Activated naive CD8-positive, alpha-beta T cell treated with anti-CD3 and anti-CD28 coated beads, Interleukin-2, amount 50 U/mL, for 24 hours (primary cell): ENCODE results near the gene TCF25.
"Not testable (repeated sequence)": the region's sequence is repeated elsewhere in the genome, so short reads cannot be mapped to it uniquely, and the experiment has no call there.

Experiments
- ATAC-seq: fragments of 150-1000 bp; cut with Tn5 transposase; one replicate; pipeline ENCODE4 v1.10.0; 2021
- DNase-seq: peaks from one replicate; pipeline ENCODE4 v3.0.0; 2021
- H3K27ac Mint-ChIP-seq: one replicate; pipeline ENCODE4 v1.8.0; 2021; ENCODE audit warnings: mild to moderate bottlenecking, mixed read lengths
- H3K27me3 Mint-ChIP-seq: one replicate; pipeline ENCODE4 v1.8.0; 2021; ENCODE audit warnings: mixed read lengths
- H3K36me3 Mint-ChIP-seq: one replicate; pipeline ENCODE4 v1.8.0; 2021; ENCODE audit warnings: low read depth, mixed read lengths
- H3K4me1 Mint-ChIP-seq: one replicate; pipeline ENCODE4 v1.8.0; 2021; ENCODE audit warnings: mixed read lengths
- H3K4me3 Mint-ChIP-seq: one replicate; pipeline ENCODE4 v1.8.0; 2021; ENCODE audit warnings: mild to moderate bottlenecking, moderate library complexity, mixed read lengths
- H3K9me3 Mint-ChIP-seq: one replicate; pipeline ENCODE4 v1.8.0; 2021; ENCODE audit warnings: mixed read lengths

The TCF25 gene, protein sequence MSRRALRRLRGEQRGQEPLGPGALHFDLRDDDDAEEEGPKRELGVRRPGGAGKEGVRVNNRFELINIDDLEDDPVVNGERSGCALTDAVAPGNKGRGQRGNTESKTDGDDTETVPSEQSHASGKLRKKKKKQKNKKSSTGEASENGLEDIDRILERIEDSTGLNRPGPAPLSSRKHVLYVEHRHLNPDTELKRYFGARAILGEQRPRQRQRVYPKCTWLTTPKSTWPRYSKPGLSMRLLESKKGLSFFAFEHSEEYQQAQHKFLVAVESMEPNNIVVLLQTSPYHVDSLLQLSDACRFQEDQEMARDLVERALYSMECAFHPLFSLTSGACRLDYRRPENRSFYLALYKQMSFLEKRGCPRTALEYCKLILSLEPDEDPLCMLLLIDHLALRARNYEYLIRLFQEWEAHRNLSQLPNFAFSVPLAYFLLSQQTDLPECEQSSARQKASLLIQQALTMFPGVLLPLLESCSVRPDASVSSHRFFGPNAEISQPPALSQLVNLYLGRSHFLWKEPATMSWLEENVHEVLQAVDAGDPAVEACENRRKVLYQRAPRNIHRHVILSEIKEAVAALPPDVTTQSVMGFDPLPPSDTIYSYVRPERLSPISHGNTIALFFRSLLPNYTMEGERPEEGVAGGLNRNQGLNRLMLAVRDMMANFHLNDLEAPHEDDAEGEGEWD

DNA sequence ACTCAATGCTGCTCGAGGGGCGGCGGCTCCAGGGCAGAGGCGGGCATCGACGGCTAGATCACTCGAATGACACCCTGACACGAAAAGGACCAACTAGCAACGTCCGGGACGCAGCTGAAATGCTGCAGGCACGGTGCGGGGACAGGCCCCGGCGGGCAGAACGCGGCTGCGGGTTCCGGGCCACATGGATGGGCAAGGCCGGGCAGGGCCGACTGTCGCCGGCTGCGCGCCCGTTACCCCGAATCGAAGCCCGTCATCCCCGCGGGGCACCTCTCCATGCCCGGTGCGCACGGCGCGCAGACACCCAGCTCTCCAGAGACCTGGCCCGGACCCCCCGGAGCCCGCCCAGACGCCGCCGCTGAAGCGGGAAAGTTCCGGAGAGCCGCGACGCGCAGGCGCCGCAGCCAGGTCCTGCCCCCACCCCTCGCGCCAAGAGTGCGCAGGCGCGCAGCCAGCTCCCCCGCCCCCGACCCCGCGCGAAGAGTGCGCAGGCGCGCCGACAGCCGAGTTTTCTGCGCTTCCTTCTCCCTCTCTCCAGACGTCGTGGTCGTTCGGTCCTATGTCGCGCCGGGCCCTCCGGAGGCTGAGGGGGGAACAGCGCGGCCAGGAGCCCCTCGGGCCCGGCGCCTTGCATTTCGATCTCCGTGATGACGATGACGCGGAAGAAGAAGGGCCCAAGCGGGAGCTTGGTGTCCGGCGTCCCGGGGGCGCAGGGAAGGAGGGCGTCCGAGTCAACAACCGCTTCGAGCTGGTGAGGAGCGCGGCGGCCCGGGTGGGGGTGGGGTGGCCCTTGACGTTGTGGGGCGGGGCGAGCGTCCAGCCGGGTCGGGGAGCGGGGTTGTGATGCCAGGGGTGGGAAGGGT is at the start of gene TCF25:
Gene TCF25 (plus strand): TSS at position 484 of the 863 bp plus-strand sequence. CDS start 76 bp downstream, at position 560.
- H3K36me3 Mint-ChIP-seq: peaks cover 21% of the 10 kb centered on the region
- peak; percentile 92 for DNase-seq
- peaks cover 3% of the 10 kb centered on the region for H3K9me3 Mint-ChIP-seq
- peak; percentile 55 for ATAC-seq
- peak within 1 kb of the TSS; percentile 87 for H3K4me3 Mint-ChIP-seq
- peaks cover 19% of the 10 kb centered on the region for H3K4me1 Mint-ChIP-seq
- peak within 1 kb of the TSS; percentile 95 for H3K27ac Mint-ChIP-seq
- H3K27me3 Mint-ChIP-seq: no peaks in the 10 kb centered on the region

DNA sequence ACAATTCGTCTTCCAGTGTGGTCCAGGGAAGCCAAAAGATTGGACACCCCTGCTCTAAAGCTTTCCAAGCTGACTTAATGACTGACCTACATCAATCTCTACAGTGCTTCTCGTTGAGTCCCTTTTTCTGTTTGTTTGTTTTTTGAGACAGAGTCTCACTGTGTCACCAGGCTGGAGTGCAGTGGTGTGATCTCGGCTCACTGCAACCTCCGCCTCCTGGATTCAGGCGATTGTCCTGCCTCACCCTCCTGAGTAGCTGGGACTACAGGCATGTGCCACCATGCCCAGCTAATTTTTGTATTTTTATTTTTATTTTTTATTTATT is 49.6 kb upstream of the TCF25 start:
- H3K4me1 Mint-ChIP-seq: peaks cover 12% of the 10 kb centered on the region
- H3K36me3 Mint-ChIP-seq, H3K27ac Mint-ChIP-seq, H3K9me3 Mint-ChIP-seq, ATAC-seq, H3K4me3 Mint-ChIP-seq, DNase-seq, H3K27me3 Mint-ChIP-seq: not testable (repeated sequence)

DNA sequence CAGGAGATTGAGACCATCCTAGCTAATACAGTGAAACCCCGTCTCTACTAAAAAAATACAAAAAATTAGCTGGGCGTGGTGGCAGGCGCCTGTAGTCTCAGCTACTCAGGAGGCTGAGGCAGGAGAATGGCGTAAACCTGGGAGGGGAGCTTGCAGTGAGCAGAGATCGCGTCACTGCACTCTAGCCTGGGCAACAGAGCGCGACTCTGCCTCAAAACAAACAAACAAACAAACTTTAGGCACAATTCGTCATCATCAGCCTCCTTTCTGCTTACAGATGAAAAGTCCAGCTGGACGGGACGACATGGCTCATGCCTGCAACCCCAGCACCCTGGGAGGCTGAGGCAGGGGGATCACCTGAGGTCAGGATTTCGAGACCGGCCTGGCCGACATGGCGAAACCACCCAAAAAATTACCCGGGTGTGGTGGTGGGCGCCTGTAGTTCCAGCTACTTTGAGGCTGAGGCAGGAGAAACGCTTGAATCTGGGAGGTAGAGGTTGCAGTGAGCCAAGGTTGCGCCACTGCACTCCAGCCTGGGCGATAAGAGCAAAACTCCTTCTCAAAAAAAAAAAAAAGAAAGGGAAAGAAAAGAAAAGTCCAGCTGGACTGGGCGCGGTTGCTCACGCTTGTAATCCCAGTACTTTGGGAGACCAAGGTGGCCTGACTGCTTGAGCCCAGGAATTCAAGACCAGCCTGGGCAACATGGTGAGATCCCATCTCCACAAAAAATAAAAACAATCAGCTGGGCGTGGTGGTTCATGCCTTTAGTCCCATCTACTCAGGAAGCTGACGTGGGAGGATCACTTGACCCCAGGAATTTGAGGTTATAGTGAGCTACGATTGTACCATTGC is 46.6 kb upstream of the TCF25 start:
- Mint-ChIP-seq H3K27ac (no peak overlapping the region), H3K36me3 (no peaks in the 10 kb centered on the region), H3K27me3 (peaks cover 26% of the 10 kb centered on the region), H3K4me1 (peaks cover 5% of the 10 kb centered on the region), H3K9me3 (no peaks in the 10 kb centered on the region), H3K4me3 (no peak overlapping the region)
- ATAC-seq (no peak), DNase-seq (no peak)

DNA sequence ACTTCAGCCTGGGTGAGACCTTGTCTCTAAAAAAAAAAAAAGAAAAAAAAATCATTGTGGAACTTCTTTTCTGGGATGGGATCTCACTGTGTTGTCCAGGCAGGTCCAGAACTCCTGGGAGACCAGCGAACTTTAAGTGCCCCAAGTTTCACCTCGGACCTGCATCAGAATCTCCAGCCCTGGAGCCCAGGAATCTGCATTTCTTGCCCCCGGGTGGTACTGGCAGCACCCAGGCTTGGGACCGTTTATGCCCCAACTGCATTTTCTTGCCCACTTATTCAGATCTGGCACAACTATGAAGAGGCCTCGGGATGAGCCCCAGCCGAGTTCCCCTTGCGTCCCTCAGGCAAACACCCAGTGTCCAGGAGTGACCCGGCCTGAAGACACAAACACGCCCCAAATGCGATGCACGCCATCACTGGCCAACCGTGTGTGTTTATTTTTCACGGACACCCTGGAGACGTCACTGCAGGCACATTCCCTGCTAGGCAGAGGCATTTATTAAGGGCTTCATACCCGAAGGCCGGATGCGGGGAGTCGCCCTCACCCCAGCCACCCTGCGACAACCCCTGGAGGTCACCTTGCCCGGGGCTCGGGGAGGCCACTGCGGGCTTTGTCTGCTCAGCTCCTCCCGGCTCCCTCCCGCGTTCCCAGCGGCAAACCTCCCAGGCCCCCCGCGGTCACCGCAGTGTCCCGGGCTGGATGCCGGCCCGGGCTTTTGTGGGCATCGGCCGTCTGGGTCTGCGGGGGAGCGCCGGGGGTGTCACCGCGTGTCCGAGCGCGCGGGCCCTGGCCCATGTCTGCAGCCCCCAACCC is 45.8 kb upstream of the TCF25 start:
- Mint-ChIP-seq H3K27me3 (peaks cover 31% of the 10 kb centered on the region), H3K36me3 (no peaks in the 10 kb centered on the region), H3K4me3 (peak overlapping the region; percentile 57), H3K4me1 (peaks cover 5% of the 10 kb centered on the region), H3K27ac (no peak overlapping the region), H3K9me3 (no peaks in the 10 kb centered on the region)
- DNase-seq (no peak), ATAC-seq (no peak)

DNA sequence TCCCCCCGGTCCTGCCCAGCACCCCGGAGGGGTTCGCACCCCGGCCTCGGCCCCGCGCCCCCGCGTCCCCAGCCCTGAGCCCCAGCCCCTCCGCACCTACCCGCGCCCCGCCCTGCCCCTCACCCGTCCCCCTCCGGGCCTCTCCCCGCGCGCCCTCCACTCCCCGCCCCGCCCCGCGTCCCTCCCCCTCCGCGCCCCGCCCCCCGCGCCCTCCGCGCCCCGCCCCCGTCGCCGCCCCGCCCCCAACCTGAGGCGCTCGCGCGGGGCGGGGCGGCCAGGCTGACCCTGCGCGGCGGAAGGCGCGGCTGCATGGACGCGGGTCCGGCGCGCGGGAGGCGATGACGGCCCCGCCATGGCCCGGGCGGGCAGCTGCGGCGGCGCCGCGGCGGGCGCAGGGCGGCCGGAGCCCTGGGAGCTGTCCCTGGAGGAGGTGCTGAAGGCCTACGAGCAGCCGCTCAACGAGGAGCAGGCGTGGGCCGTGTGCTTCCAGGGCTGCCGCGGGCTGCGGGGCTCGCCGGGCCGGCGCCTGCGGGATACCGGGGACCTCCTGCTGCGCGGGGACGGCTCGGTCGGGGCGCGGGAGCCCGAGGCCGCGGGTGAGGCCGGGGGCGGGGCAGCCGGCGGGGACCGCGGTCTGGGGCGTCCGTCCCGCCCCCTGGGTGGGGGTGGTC is 45.1 kb upstream of the TCF25 start, which contains the start of gene SPIRE2:
Gene SPIRE2 (plus strand): TSS at position 277 of the 671 bp plus-strand sequence. CDS start 76 bp downstream, at position 353.
- ATAC-seq (peak; percentile 86), DNase-seq (peak; percentile 73)
- Mint-ChIP-seq H3K27me3 (peaks cover 32% of the 10 kb centered on the region), H3K36me3 (no peaks in the 10 kb centered on the region), H3K4me3 (peak within 1 kb of the TSS; percentile 59), H3K4me1 (peaks cover 5% of the 10 kb centered on the region), H3K9me3 (no peaks in the 10 kb centered on the region), H3K27ac (no peak within 1 kb of the TSS)

DNA sequence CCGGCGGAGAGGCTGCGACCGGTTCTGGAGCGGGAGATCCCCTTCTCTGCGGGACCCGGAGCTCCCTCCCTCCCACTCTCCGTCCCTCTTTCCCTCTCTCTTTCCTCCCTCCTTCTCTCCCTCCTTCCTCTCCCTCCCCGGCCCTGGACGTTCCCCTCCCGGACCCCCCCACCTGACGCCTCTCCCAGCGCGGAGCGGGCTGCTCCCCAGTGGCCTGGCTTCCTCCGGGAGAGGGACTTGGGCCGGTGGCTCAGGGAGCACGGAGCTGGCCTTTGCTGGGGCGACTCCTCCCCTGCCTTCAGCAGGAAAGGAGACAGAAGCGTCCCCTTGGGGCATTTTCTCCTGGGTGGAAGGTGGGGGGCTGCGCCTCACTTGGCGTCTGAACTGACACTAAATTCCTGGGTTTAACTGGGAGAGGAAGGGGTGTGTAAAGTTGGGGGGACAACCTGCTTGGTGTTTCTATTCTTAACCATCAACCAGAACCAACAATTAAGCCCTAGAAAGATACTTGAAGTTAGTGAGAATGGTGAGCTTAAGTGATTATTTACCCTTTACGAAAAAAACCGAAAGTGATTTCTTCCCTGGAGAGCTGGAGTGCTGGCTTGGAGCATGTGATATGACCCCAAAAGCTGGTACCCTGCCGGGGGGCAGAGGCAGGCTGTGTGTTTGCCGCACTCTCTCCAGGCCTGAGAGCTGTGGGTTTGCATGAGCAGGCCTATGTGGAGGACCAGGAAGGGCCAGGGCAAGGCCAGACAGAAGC is 44.3 kb upstream of the TCF25 start:
- Mint-ChIP-seq H3K27ac (no peak overlapping the region), H3K27me3 (peaks cover 32% of the 10 kb centered on the region), H3K4me1 (peaks cover 5% of the 10 kb centered on the region), H3K4me3 (peak overlapping the region; percentile 59), H3K9me3 (no peaks in the 10 kb centered on the region), H3K36me3 (no peaks in the 10 kb centered on the region)
- ATAC-seq: no peak
- no peak for DNase-seq

DNA sequence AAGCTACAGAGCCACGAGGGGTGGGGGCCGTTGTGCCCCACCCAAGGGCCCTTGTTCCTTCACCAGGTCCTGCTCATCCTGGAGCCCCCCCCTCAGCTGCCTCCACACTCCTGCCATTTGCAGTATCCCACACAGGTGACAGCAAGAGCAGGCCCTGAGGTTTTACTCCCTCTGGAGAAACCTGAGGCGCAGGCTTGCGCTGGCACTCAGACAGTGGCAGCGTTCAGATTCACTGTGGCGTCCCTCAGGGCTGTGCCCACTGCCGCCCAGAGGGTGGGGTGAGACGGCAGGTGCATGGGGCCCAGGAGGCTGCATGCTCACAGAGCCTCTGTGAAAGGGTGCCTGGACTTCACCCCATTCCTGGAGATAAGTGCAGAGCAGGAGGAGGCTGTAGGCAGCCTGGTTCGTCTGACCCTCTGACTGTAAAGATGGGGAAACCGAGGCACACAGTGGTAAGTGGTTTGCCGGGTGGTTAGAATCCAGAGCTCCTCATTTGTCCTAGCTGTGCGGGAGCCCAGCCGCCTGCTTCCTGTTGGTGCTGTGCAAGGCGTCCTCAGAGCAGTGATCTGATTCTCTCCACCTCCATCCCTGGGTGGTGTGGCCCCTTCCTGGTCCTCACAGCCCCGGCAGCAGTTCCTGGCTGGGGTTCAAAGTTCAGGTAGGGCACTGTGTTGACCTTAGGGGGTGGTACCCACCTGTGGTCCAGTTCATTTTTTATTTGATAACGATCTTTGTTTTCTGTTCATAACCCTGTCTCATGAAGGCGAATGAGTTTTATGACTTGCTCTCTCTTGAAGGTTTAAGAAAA is 43.6 kb upstream of the TCF25 start:
- ATAC-seq: no peak
- H3K27me3 Mint-ChIP-seq: peaks cover 32% of the 10 kb centered on the region
- no peaks in the 10 kb centered on the region for H3K9me3 Mint-ChIP-seq
- no peak for DNase-seq
- H3K4me1 Mint-ChIP-seq: peaks cover 5% of the 10 kb centered on the region
- no peak overlapping the region for H3K4me3 Mint-ChIP-seq
- no peaks in the 10 kb centered on the region for H3K36me3 Mint-ChIP-seq
- H3K27ac Mint-ChIP-seq: no peak overlapping the region

DNA sequence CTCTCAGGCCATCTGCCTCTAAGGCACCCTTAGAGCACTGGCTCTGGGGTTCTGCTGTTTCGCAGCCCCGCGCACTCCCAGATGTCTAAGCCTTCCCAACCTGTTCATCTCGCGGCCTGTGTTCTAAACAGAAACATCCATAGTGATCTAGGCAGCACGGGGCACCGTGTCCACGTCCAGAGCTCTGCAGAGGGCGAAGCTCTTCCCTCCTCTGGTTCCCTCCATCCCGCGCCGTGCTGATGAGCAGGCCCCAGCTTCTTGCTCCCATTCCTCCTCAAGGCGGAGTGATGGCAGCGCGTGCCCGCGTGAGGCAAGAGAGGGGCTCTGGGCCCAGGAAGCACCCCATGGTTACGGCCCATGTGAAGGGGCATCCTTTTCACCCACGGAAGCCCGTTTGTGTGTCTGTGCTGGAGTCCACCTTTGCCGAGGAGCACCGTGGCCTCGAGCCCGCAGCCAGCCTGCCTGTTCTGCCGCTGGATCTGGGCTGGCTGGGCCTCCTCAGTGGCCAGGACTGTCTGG is 41.5 kb upstream of the TCF25 start:
- ATAC-seq (no peak), DNase-seq (no peak)
- no peaks in the 10 kb centered on the region for H3K9me3 Mint-ChIP-seq
- H3K4me1 Mint-ChIP-seq: peaks cover 5% of the 10 kb centered on the region
- no peaks in the 10 kb centered on the region for H3K36me3 Mint-ChIP-seq
- no peak overlapping the region for H3K4me3 Mint-ChIP-seq
- peaks cover 30% of the 10 kb centered on the region for H3K27me3 Mint-ChIP-seq
- H3K27ac Mint-ChIP-seq: no peak overlapping the region

DNA sequence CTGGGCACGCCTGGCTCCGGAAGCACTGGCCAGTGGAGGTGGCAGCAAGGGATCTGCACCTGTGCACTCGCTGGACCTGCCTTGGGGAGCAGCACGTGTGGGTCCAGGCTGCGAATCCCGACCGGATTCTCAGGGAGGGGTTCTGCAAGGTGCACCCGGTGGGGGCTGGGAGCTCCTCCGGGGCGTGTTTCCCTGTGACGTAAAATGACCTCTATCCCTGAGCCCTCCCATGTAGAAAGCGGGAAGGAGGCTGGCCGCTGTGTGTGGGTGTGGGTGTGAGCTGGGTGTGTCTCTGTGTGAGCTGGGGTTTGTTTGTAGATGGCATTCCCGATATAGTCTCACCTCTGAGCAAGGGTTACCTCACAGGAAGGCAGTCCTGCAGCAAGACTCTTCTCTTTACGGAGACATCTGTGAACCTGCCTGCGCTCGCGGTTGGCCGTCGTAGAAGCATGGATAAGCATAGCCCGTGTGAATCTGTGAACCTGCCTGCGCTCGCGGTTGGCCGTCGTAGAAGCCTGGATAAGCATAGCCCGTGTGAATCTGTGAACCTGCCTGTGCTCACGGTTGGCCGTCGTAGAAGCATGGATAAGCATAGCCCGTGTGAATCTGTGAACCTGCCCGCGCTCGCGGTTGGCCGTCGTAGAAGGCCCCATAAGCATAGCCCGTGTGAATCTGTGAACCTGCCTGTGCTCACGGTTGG is 39.6 kb upstream of the TCF25 start:
- not testable (repeated sequence) for H3K27ac Mint-ChIP-seq, H3K36me3 Mint-ChIP-seq, H3K9me3 Mint-ChIP-seq, DNase-seq, H3K4me3 Mint-ChIP-seq, ATAC-seq
- Mint-ChIP-seq H3K27me3 (peaks cover 25% of the 10 kb centered on the region), H3K4me1 (peaks cover 16% of the 10 kb centered on the region)

DNA sequence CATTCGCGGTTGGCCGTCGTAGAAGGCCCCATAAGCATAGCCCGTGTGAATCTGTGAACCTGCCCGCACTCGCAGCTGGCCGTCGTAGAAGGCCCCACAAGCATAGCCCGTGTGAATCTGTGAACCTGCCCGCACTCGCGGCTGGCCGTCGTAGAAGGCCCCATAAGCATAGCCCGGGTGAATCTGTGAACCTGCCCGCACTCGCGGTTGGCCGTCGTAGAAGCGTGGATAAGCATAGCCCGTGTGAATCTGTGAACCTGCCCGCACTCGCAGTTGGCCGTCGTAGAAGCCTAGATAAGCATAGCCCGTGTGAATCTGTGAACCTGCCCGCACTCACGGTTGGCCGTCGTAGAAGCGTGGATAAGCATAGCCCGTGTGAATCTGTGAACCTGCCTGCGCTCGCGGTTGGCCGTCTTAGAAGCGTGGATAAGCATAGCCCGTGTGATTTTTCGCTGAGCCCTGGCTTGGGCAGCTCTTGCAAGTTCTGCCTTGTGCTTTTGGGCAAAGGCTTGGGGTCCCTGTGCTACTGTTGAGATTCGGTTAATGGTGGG is 38.5 kb upstream of the TCF25 start:
- not testable (repeated sequence) for H3K9me3 Mint-ChIP-seq, H3K4me3 Mint-ChIP-seq, H3K36me3 Mint-ChIP-seq, H3K27ac Mint-ChIP-seq, ATAC-seq, DNase-seq
- Mint-ChIP-seq H3K4me1 (peaks cover 14% of the 10 kb centered on the region), H3K27me3 (peaks cover 18% of the 10 kb centered on the region)

DNA sequence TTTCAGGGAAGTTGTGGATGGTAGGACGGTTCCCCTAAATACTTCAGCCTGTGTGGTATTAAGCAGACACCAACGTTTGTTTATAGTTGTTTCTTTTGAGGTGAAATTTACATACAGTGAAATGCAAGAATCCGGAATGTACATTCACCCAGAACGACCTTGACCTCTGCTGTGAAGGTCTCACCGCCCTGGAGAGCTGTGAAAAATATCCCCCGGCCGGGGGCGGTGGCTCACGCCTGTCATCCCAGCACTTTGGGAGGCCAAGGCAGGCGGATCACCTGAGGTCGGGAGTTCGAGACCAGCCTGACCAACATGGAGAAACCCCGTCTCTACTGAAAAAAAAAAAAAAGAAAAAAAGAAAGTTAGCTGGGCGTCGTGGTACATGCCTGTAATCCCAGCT is 36.9 kb upstream of the TCF25 start:
- peaks cover 18% of the 10 kb centered on the region for H3K4me1 Mint-ChIP-seq
- DNase-seq, H3K4me3 Mint-ChIP-seq, H3K27ac Mint-ChIP-seq, H3K27me3 Mint-ChIP-seq, H3K36me3 Mint-ChIP-seq, H3K9me3 Mint-ChIP-seq, ATAC-seq: not testable (repeated sequence)
